ENCODE measurements around the gene SDK2.

The SDK2 gene

DNA sequence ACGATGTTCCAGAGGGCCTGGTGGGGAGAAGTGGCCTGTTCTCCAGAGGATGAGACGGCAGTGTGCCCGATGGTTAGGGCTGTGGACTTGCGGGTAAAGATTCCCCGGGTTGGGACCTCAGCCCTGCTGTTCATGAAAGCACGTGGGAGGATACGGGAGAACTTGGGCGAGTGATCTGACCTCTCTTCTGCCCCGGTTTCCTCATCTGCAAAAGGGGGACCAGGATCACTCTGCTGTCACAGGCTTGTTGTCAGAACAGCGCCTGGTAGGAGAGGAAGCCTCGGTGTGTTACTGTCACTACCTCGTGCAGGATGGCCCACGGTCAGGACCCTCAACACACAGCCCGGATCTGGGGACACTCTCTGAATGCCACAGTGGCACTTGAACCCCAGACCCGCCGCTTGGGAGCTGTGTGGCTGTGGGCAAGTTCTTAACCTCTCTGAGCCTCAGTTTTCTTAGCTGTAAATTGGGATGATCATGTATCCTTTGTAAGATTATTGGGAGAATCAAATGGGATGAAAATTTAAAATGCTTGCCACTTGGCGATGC, 246.9 kb downstream of the SDK2 start:
- no peak for DNase-seq (ENCODE audit: low read depth in 1 of 2, low spot score in 1 of 2)
- TF ChIP-seq JUND (IDR thresholded peaks at IDR 0.05; ENCODE audit: low read depth): no peak
- in situ Hi-C loops (cut with HindIII; ENCODE audit: low pct_unique_long_range_greater_than_20kb, low sequenced_read_pairs): no loop called here

DNA sequence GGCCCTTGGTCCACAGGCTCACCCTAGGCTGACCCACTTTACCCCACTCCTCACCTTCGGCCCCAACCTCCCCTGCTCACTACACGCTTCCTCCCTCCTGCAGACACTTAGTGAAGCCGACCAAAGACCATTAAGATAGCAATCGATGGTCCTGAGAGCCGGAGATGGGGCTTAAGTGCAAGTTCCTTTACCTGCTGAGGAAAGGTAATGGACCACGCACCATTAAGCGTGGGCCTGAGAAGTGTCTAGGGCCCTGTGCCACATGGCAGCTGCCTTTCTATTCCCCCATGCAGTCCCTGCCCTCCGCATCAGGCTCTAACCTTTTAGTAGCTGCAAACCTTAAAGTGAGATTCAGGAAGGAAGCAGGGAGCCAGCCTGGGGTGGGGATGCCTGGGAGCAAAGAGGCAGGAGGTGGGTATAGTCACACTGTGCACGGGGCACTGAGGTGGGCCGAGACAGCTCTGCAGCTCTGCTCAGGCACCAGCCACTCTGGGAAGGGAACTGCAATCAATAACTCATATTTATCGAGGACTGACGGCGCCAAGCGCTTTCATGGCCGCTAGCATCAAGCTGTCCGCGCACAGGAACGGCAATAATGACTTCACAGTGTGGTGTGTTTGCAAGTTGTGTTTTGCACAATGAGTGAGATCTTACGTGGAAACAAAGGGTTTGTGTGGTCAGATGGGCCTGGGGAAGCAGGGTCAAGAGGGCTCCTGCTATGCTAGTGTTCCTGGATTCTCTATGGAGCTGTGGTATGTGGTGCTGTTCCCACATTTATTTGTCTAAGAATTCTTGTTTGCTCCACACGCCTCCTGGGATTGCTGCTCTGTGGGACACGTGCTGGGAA, 247.6 kb downstream of the SDK2 start:
- DNase-seq (ENCODE audit: low read depth in 1 of 2, low spot score in 1 of 2): peak in 1 of 2 experiments; percentile 26
- in situ Hi-C loops (cut with HindIII; ENCODE audit: low pct_unique_long_range_greater_than_20kb, low sequenced_read_pairs): no loop called here
- TF ChIP-seq JUND (IDR thresholded peaks at IDR 0.05; ENCODE audit: low read depth): no peak

DNA sequence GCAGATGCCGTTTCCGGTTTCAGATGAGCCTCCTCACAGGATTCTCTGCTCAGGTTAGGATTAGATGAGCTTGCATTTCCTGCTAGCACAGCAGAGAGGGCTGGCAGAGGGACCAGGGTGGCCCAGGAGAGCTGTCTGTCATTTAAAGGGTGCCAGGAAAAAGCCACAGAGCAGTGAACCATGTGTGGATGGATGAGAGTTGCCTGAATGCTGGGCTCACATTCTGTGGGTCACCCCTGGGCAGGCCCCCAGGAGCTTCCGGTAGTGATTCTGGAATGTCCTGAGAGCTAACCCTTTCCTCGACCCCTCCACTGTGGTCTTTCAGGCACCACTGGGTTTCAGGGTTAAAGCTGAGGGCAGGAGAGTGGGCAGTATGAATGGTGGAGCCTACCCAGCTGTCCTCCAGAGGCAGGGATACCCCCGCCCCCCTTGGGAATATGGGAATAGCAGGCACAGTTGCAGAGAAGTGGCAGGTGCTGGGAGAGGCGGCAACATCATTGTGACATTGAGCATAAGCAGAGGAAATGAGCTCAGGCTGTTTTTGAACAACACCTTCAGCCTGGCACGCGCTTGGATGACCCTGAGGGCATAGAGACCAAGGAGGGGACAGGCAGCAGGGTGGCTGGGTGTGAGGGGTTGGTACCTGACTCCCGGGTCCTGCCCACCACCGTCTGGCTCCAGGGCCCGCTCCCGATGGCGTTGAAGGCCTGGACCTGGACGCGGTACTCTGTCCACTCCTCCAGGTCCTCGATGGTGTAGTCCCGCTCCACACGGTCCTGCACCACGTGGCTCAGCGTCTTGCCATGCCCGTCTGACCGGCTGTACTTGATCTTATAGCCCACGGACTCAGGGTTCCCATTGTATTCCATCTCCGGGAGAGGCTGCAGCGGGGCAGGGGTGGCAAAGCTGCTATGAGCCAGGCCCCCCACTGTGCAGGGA, 249.5 kb downstream of the SDK2 start:
- no peak for TF ChIP-seq JUND (IDR thresholded peaks at IDR 0.05; ENCODE audit: low read depth)
- in situ Hi-C loops (cut with HindIII; ENCODE audit: low pct_unique_long_range_greater_than_20kb, low sequenced_read_pairs): no loop called here
- DNase-seq (ENCODE audit: low read depth in 1 of 2, low spot score in 1 of 2): peak in 1 of 2 experiments; percentile 54

DNA sequence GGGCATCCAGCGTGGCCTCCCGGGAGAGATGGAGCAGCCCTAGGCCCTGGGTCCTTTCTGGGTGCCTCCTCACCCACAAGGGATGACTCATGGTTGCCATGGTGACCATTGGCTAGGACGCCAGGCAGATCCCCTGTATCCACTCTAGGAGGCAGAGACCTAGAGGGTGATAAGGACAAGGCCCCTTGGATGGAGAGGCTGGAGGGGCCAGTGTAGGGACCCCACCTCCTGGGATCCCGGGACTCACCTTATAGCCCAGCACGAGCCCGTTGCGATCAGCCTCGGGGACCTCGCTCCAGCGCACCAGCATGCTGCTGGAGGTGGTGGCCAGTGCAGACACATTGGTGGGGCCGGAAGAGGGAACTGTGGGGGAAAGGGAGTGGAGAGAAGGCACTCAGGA, 250.3 kb downstream of the SDK2 start:
- TF ChIP-seq JUND (IDR thresholded peaks at IDR 0.05; ENCODE audit: low read depth): no peak
- in situ Hi-C loops (cut with HindIII; ENCODE audit: low pct_unique_long_range_greater_than_20kb, low sequenced_read_pairs): no loop called here
- DNase-seq (ENCODE audit: low read depth in 1 of 2, low spot score in 1 of 2): no peak

DNA sequence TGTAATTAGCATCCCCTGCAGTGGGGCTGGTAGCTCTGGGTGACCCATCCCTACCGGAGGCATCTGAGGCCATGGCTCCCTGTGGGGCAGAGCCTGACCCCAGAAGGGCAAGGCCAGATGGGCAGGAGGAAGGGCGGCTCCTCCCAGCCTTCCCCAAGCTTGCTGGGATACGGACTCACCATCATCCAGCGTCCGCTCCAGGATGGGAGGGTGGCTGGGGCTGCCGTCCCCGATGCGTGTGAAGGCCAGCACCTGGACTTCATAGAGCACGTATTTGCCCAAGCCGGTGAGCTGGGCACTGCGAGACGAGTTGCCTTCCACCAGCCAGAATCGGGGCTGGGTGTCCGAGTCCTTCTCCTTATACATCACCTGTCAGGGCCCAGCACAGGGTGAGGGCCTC, 250.9 kb downstream of the SDK2 start:
- no peak for TF ChIP-seq JUND (IDR thresholded peaks at IDR 0.05; ENCODE audit: low read depth)
- no peak for DNase-seq (ENCODE audit: low read depth in 1 of 2, low spot score in 1 of 2)
- in situ Hi-C loops (cut with HindIII; ENCODE audit: low pct_unique_long_range_greater_than_20kb, low sequenced_read_pairs): no loop called here

DNA sequence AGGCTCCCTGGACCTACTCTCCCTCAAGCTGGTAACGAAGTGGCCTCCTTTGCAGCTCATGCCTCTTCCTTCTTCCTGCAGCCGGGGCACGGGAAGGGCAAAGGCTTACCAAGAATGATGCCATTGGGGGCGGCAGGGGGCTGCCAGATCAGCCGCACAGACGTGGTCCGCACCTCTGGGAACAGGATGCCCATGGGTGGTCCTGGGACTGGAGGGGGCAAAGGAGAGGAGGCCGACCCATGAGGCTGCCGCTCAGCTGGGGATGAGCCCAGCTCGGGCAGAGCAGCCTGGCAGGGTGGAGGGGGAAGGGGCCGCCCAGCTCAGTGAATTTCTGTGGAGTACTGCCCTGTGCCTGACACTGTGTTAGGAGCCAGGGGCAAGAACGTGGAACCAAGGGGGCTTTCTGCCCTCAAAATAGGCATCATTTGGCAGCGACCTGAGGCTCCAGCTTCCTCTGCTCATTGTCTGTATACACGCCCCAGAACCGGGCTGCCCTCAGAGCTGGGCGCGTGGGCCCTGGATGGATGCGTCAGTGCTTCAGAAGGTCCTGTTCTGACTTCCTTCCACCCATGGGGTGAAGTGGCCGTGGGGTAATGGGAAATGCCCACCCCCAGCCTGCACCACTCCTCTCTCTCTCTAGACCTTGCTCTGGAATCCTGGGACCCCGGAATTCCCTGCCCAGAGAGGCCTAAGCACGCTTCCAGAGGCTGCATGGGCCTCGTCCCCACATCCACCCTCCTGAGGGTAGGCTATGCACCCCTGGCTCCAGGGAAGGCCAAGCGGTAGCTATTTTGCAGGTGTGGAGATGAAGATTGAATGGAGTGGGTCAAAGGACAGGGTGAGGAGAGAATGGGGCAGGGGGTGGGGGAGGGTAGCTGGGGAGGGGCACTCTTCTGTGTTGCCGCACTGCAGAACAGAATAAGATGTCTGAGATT, 252.6 kb downstream of the SDK2 start:
- no peak for TF ChIP-seq JUND (IDR thresholded peaks at IDR 0.05; ENCODE audit: low read depth)
- no peak for DNase-seq (ENCODE audit: low read depth in 1 of 2, low spot score in 1 of 2)
- in situ Hi-C loops (cut with HindIII; ENCODE audit: low pct_unique_long_range_greater_than_20kb, low sequenced_read_pairs): no loop called here

DNA sequence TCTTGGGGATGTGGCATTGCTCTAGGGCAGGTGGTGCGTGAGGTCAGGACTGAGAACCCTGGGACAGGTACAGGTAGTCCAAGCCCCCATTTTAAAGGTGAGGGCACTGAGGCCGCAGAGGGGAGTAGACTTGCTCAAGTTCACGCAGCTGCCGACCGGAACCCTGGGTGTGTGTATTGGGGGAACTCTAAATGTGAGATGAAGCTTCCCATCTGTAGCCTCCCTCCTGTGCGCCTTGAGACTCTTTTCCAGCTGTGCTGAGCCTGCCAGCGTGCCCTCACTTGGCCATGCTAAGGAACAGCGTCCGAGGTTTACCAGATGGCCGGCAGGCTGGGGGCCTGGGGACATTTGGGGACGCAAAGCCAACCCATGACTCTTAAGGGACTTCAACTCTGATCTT, 253.4 kb downstream of the SDK2 start:
- no peak for TF ChIP-seq JUND (IDR thresholded peaks at IDR 0.05; ENCODE audit: low read depth)
- DNase-seq (ENCODE audit: low read depth in 1 of 2, low spot score in 1 of 2): no peak
- in situ Hi-C loops (cut with HindIII; ENCODE audit: low pct_unique_long_range_greater_than_20kb, low sequenced_read_pairs): no loop called here

DNA sequence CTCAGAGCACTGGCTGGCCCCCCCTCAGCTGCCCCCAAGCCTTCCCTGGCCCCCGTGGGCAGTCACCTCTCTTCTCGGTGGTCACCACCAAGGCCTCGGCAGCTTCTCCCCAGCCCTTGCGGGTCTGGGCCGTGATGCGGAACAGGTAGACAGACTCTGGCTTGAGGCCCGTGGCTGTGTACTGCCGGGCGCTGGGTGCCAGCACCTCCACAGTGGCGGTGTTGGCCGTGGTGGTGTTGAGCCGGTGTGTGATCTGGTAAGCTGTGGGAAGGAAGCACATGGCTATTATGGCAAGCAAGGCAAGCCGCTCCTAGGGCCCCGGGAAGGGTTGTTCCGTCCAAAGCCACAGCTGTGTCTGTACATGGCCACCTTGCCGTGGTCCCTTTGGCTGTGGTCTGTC, 254.0 kb downstream of the SDK2 start:
- no peak for TF ChIP-seq JUND (IDR thresholded peaks at IDR 0.05; ENCODE audit: low read depth)
- in situ Hi-C loops (cut with HindIII; ENCODE audit: low pct_unique_long_range_greater_than_20kb, low sequenced_read_pairs): no loop called here
- DNase-seq (ENCODE audit: low read depth in 1 of 2, low spot score in 1 of 2): no peak

DNA sequence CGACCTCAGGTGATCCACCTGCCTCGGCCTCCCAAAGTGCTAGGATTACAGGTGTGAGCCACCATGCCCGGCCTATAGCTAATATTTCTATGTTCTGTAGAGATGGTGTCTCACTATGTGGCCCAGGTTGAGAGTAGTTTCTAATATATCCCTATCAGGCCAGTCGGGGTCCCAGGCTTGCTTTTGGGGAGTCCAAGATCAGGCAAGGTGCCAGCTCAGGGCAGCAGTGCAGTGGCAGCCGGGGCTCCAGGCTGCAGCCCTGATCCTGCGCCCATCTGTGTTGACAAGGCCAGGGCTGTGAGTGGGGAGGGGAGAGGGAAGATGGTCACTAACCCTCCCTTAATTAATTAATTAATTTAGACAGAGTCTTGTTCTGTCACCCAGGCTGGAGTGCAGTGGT, 254.8 kb downstream of the SDK2 start:
- DNase-seq (ENCODE audit: low read depth in 1 of 2, low spot score in 1 of 2): no peak
- in situ Hi-C loops (cut with HindIII; ENCODE audit: low pct_unique_long_range_greater_than_20kb, low sequenced_read_pairs): no loop called here
- no peak for TF ChIP-seq JUND (IDR thresholded peaks at IDR 0.05; ENCODE audit: low read depth)

DNA sequence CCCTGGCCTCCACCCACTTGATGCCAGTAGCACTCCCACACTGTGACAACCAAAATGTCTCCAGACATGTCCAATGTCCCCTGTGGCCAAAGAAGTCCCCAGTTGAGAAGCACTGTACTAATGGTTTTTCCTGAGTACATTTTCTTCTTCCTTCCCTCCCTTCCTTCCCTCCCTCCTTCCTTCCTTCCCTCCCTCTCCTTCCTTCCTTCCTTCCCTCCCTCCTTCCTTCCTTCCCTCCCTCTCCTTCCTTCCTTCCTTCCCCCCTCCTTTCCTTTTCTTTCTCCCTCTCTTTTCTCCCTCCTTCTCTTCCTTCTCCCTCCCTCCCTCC, 255.7 kb downstream of the SDK2 start:
- no peak for DNase-seq (ENCODE audit: low read depth in 1 of 2, low spot score in 1 of 2)
- TF ChIP-seq JUND (IDR thresholded peaks at IDR 0.05; ENCODE audit: low read depth): no peak
- in situ Hi-C loops (cut with HindIII; ENCODE audit: low pct_unique_long_range_greater_than_20kb, low sequenced_read_pairs): no loop called here

DNA sequence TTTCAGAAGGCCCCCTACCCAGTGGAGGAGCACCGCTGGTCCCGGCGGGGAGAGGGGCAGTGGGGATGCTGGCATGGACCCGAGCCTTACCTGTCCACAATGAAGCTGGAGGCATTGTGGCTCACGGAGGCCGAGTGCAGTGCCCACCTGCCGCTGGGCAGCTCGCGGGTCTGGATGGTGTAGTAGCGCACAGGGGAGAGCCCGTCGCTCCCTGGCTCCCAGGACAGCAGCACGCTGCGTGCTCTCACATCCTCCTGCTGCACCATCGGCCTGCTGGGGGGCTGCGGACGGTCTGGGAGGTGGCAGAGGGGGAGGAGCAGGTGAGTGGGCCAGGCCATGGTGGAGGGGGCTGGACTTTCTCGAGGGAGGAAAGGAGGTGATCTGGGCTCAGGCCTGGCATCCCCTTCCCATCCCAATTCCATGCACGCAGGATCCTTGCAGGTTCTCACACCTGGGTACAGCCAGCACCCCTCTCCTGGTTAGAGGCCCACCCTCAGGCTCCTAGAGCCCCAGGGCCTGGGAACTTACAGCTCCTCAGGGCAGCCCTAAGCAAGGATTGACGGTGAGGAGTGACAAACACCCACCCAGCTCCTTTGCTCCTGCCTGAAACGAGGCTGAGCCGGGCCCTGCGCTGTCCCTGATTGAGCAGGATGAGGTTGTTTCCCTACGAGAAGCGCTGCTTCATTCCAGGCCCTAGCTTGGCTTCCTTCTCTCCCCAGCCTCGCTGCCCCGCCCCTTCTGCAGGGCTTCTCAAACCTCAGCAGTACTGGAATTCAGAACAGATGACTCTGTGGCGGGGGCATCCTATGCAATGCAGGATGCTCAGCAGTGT, 256.3 kb downstream of the SDK2 start:
- TF ChIP-seq JUND (IDR thresholded peaks at IDR 0.05; ENCODE audit: low read depth): no peak
- DNase-seq (ENCODE audit: low read depth in 1 of 2, low spot score in 1 of 2): no peak
- in situ Hi-C loops (cut with HindIII; ENCODE audit: low pct_unique_long_range_greater_than_20kb, low sequenced_read_pairs): no loop called here
